Stimulated activated CD8-positive, alpha-beta memory T cell treated with anti-CD3 and anti-CD28 coated beads, Interleukin-2, amount 100 ng/mL, for 1 hour (primary cell): ENCODE measurements around the gene EPHA6.

ENCODE experiments used
- DNase-seq, 2 donors: peaks; one replicate each; pipeline ENCODE4 v3.0.0-alpha.2; 2020; ENCODE audit warnings: low read depth in 2 of 2

The EPHA6 gene

DNA sequence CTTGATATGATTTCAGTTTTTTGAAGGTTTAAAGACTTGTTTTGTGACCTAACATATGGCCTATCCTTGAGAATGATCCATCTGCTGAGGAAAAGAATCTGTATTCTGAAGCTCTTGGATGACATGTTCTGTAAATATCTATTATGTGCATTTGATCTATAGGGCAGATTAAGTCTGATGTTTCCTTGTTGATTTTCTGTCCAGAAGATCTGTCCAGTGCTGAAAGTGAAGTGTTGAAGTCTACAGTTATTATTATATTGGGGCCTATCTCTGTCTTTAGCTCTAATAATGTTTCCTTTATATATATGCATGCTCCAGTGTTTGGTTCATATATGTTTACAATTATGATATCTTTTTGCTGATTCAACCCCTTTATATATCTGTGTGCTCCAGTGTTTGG lies 362.8 kb downstream of the EPHA6 start:
- no peak for DNase-seq

- DNase-seq, result no peak
Measured at GRCh38 chr3:97181704-97182103, 367.3 kb downstream of the EPHA6 start.

DNA sequence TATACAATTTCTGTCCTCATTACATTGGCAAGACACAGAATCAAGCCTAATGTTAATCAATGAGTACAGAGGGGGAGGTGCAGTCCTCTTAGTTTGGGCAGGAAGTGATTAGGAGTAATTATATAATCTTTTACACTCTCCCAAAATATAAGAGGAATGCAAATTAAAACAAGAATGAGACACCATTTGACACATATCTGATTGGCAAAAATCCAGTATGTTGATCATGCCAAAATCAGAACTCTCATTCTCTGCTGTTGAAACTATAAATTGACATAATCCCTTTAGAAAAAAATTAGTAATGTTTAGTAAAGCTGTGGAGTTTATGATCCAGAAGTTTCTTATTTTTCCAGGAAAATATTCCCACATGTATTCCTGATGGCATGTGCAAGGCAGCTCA lies 373.4 kb downstream of the EPHA6 start:
- DNase-seq, result no peak

DNA sequence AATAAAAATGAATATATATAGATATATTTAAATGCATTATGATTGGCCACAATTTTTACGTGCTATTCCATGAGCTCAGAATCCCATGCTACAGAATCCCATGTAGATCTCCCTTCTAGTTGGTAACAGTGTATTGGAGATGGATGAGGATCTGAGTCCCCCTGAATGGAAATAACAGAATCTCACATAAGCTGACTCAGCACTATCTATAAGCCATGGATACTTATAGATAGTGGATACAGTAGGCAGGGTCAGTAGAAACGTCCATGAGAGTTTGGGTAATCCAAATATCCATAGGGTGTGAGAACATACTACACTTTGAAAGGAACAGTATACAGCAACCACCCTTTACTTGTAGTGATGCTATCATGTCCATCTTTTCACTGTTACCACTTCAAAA lies 375.4 kb downstream of the EPHA6 start:
- no peak for DNase-seq

DNA sequence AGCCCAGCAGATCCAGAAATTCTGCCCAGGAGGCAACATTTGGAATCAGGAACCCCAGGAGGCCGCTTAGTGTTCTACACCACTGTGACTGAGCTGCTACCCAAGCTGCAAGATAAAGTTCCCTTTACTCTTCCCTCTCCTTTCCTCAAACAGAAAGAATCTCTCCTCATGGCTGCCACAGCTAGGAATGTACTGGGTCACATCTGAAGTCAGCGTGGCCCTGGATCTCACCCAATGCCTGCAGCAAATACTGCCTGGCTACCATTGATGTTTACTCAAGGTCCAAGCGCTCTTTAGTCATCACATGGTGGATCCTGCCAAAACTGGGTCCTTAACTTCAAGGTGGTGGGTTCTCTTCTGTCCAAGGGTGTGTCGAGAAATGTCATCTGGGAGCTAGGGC lies 382.7 kb downstream of the EPHA6 start:
- DNase-seq, result no peak

GRCh38 chr3:97197830-97198229 lies 383.4 kb downstream of the EPHA6 start:
- no peak for DNase-seq

- DNase-seq, result no peak
Measured at GRCh38 chr3:97200387-97200786, 386.0 kb downstream of the EPHA6 start.

DNA sequence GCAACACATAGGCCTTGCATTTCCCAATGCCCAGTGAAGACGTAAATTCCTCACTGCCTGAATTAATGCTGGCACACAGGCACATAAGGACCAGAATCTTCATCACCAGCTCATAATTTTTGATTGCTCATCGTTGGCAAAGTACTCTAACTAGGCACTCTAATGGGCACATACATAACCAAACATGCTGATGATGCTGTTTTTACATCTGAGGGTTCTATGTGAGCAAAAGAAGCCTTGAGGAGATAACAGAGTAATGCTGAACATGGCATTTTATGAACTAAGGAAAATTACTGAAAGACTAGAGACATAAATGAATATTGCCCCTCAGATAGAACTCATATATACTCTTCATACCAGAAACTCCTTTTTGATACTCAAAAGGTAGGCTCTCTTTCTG lies 387.4 kb downstream of the EPHA6 start:
- DNase-seq, result no peak

GRCh38 chr3:97228966-97229365 lies 414.6 kb downstream of the EPHA6 start:
- no peak for DNase-seq

DNA sequence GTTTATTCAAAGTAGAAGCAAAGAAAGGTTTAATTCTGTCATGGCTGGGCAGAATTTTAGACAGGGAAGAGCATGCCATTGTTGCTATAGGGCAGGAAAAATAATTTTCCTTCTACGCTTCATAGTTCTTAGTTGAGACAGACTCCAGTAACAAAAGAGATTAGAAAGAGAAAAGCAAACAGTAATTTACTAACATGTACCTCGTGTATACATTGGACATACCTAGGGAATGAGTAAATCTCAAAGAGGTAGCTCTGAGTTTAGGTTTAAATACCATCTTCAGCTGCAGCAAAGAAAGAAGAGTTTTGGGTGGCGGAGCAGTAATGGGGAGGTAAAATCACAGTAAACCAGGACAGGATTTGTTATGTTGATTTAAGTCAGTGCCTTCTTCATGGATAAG lies 416.1 kb downstream of the EPHA6 start:
- no peak for DNase-seq

- no peak for DNase-seq
Measured at GRCh38 chr3:97232393-97233034, 418.1 kb downstream of the EPHA6 start.

DNA sequence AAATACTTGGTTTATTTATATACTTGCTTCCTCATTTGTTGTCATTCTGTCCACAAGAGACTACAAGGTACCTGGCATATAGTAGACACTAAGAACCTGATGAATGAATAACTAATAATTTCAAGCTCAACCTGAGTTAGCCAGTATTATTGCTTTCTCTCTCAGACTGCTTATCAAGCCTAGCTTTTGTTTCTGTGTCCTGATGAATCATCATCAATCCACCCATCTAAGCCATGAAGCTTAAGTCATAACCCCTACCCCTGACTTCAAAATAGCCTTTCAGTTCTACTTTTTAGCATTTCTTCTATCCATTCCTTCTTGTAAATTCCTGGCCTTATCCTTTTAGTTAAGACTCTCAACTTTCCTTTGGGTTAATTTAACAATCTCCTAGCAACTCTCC lies 420.8 kb downstream of the EPHA6 start:
- DNase-seq, result no peak

GRCh38 chr3:97235611-97236315 lies 421.4 kb downstream of the EPHA6 start:
- DNase-seq, result no peak

DNA sequence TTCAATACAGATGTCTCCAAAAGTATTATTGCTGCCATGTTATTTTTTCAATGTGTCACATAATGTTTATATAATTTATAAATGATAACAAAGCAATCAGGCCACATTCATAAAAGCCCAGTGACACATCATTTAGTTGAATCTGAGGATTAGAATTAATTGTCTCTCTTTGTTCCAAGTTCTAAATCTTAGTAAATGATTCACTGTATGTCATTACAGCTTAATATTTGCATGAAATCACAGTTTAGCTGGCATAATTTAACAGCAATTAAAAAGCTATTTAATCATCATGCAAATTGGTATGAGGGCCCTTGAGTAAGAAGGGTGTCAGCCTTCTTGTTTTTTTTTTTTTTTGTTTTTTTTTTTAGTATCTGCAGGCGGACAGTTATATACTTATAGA lies 427.0 kb downstream of the EPHA6 start:
- DNase-seq, result no peak

GRCh38 chr3:97245201-97245910 lies 431.0 kb downstream of the EPHA6 start:
- DNase-seq, result no peak

DNA sequence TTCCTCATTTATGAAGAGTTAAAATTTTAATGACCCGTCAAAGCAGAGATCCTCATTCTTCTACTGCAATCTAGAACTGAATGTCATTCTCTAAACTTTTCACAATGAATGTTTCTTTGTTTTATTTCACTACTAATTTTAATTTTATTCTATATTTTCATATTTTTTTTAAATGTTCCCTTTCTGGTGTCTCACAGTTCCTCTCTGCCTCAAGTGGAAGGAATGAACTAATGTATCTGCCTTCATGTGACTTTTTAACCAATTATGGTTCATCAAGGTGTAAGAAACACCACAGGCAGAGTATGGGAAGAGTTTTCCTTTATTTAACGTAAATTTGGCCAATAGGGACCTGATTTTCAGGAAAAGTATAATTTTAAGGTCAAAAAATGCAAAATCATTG lies 441.7 kb downstream of the EPHA6 start:
- DNase-seq, result no peak

- no peak for DNase-seq
Measured at GRCh38 chr3:97257942-97258697, 443.7 kb downstream of the EPHA6 start.

GRCh38 chr3:97259263-97259662 lies 444.9 kb downstream of the EPHA6 start:
- no peak for DNase-seq

GRCh38 chr3:97264180-97264579 lies 449.8 kb downstream of the EPHA6 start:
- no peak for DNase-seq

DNA sequence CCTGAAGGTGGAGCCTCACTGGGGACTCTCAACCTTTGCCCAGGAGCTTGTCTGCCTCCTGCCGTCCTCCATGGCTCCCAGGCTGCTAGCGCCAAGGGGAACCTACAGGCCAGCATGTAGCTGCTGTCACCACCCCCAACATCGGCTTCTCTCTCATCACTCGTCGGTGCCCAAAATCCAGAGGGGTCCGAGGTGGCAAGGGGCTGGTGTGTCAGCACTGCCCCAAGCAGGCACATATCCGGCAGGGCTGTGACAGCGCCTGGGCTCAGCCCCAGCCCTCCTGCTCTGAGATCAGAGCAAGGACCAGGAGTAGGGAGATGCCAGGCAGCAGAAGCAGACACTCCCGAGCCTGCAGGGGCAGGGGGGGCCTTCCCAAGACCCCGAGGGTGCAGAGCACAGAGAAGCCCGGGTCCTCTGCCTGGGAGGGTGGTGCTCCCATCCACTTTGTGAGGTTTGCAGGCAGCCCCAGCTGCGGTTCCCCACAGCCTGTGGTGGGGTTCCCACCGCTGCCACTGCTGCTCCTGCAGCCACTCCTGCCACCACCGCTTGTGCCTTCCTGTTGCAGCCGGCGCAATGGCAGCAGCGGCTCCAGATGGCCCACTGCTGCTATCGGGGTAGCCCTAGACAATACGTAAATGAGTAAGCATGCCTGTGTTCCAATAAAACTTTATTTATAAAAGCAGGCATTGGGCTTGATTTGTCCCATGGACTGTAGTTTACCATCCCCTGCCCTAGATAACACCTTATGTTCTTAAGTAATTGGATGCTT lies 451.0 kb downstream of the EPHA6 start:
- DNase-seq, result no peak

GRCh38 chr3:97269202-97269601 lies 454.8 kb downstream of the EPHA6 start:
- DNase-seq, result no peak
